HepG2 (cell line): ENCODE results near the gene USP34. TPM values are rescaled to one million over a fixed set of nuclear protein-coding genes. Genes with fewer than 3 reads are reported as not detected.
A peak's percentile ranks its signal among the peaks of the same experiment; 100 is the strongest.

ENCODE experiments used
- ATAC-seq: fragments of 200-7000 bp; cut with Tn5 transposase; 3 replicates; pipeline ENCODE4 v1.9.1; 2020; ENCODE audit warnings: mild to moderate bottlenecking, moderate library complexity
- Bru-seq: library from RNA; stranded (reverse); fragments of 400-500 nt; gene quantifications from one replicate; lab custom pipeline; 2021; lab: Mats Ljungman, UMichigan
- BruChase-seq, 2 experiments: library from RNA; stranded (reverse); fragments of 400-500 nt; gene quantifications; one replicate each; lab custom pipeline; 2021; lab: Mats Ljungman, UMichigan
- BruUV-seq: library from RNA; stranded (reverse); fragments of 400-500 nt; replicated peaks from 2 replicates; lab custom pipeline; 2021; lab: Mats Ljungman, UMichigan
- CTCF ChIA-PET: fragments of 300-600 bp; formaldehyde crosslinking; extraction: SDS; loops from one replicate; lab custom pipeline; 2021; ENCODE audit warnings: low total read pairs, inconsistent platforms, low intra/inter-chr PET ratio; lab: Yijun Ruan, JAX
- POLR2A ChIA-PET: fragments of 350-600 bp; sonication (Branson Sonifier 250); formaldehyde crosslinking; loops from one replicate; lab custom pipeline; 2020; ENCODE audit warnings: antibody characterized with exemption, inconsistent platforms; lab: Yijun Ruan, JAX
- DNase-seq: peaks from one replicate; pipeline ENCODE4 v3.0.0-alpha.2; 2015; ENCODE audit warnings: low spot score
- FAIRE-seq: peaks from 3 replicates; lab custom pipeline; 2011; peaks lifted over from hg19 to GRCh38; lab: Jason Lieb, UNC
- H2AFZ ChIP-seq: one replicate; pipeline ENCODE4 v1.6.1; 2011; ENCODE audit warnings: low read length, inconsistent platforms
- H3K27ac ChIP-seq: fragments of 300-600 bp; 3 replicates; pipeline ENCODE4 v1.8.0; 2011; ENCODE audit warnings: mixed run types, mild to moderate bottlenecking, mixed read lengths, low read length, inconsistent platforms; ENCODE audit not compliant: insufficient read depth; ENCODE audit errors: extremely low read length
- H3K27me3 ChIP-seq, 2 experiments: fragments of 200-600 bp in 1 of 2; 2 replicates in 1 of 2; 3 replicates in 1 of 2; pipeline versions ENCODE4 v1.6.0 to v1.8.0; 2011; ENCODE audit warnings: low read length in 2 of 2, mild to moderate bottlenecking in 2 of 2, moderate library complexity in 2 of 2, inconsistent platforms in 1 of 2; ENCODE audit not compliant: insufficient read depth in 2 of 2, control insufficient read depth in 1 of 2
- H3K36me3 ChIP-seq, 2 experiments: fragments of 200-600 bp in 1 of 2; replicated peaks in 1 of 2; 2 replicates in 1 of 2; 3 replicates in 1 of 2; pipeline versions ENCODE4 v1.5.1 to v1.8.0; 2011; ENCODE audit warnings: low read length in 2 of 2, inconsistent platforms in 1 of 2; ENCODE audit not compliant: insufficient read depth in 2 of 2, control insufficient read depth in 1 of 2
- H3K4me1 ChIP-seq: 2 replicates; pipeline ENCODE4 v1.5.1; 2012; ENCODE audit warnings: low read length, inconsistent platforms; ENCODE audit not compliant: insufficient read depth
- H3K4me2 ChIP-seq: 2 replicates; pipeline ENCODE4 v1.6.0; 2011; ENCODE audit warnings: low read depth, low read length, inconsistent platforms
- H3K4me3 ChIP-seq, 3 experiments: fragments of 200-600 bp in 1 of 3; sonication (generic), shearing (Covaris generic) in 1 of 3; replicated peaks in 1 of 3; 2 replicates each; pipeline ENCODE4 v1.5.1; 2011 to 2016; ENCODE audit warnings: low read length in 3 of 3, inconsistent platforms in 2 of 3, low read depth in 2 of 3, mild to moderate bottlenecking in 2 of 3, control low read depth in 1 of 3, mixed read lengths in 1 of 3; ENCODE audit not compliant: insufficient read depth in 1 of 3
- H3K79me2 ChIP-seq: one replicate; pipeline ENCODE4 v1.6.1; 2011; ENCODE audit warnings: low read length, inconsistent platforms; ENCODE audit not compliant: insufficient read depth
- H3K9ac ChIP-seq: 2 replicates; pipeline ENCODE4 v1.6.0; 2011; ENCODE audit warnings: mild to moderate bottlenecking, low read depth, low read length, inconsistent platforms; ENCODE audit not compliant: insufficient read depth
- H3K9me3 ChIP-seq: 2 replicates; pipeline ENCODE4 v1.5.1; 2012; ENCODE audit warnings: mild to moderate bottlenecking, low read length
- H4K20me1 ChIP-seq: 2 replicates; pipeline ENCODE4 v1.6.0; 2011; ENCODE audit warnings: inconsistent platforms, mild to moderate bottlenecking, low read length, moderate library complexity; ENCODE audit not compliant: insufficient read depth
- MEF2D ChIP-seq: sonication (generic); formaldehyde crosslinking; IDR thresholded peaks from 2 replicates; pipeline ENCODE4 v1.5.1; 2020; ENCODE audit warnings: mild to moderate bottlenecking, missing genetic modification reagents
- NFE2L1 ChIP-seq: sonication (generic); formaldehyde crosslinking; IDR thresholded peaks from 2 replicates; pipeline ENCODE4 v1.4.0; 2020; ENCODE audit warnings: missing genetic modification reagents, mild to moderate bottlenecking, borderline replicate concordance
- RBAK ChIP-seq: sonication (generic); formaldehyde crosslinking; IDR thresholded peaks from 2 replicates; pipeline ENCODE4 v1.5.1; 2020; ENCODE audit warnings: mild to moderate bottlenecking, missing genetic modification reagents
- ZNF362 ChIP-seq: sonication (generic); formaldehyde crosslinking; IDR thresholded peaks from 2 replicates; pipeline ENCODE4 v1.4.0; 2020; ENCODE audit warnings: missing genetic modification reagents, mild to moderate bottlenecking, borderline replicate concordance
- WGBS: methylation state at CpG from one replicate; pipeline ENCODE4 v1.1.6; 2017; ENCODE audit warnings: low lambda C conversion rate; 5-methylcytosine and 5-hydroxymethylcytosine counted together
- in situ Hi-C: cut with HindIII; loops from 2 replicates; pipeline ENCODE4 v1.10.0; 2017; ENCODE audit warnings: low pct_unique_long_range_greater_than_20kb; ENCODE audit not compliant: extremely low pct_ligation_motif_present
- intact Hi-C: fragments of 100-400 bp; cut with micrococcal nuclease; formaldehyde crosslinking; loops from one replicate; pipeline ENCODE4 v1.10.0; 2022; ENCODE audit not compliant: unreplicated experiment
- long read RNA-seq, 2 experiments: library from RNA in 1 of 2; library from polyadenylated mRNA in 1 of 2; stranded (forward) in 1 of 2; unstranded in 1 of 2; transcript quantifications; one replicate each; pipeline ENCODE4 v2.0.0, GENCODE V29; 2019 to 2022
- polyA minus RNA-seq, 3 experiments: library from RNA; depleted of rRNA, polyadenylated mRNA; stranded (reverse); fragments of >200 nt; gene quantifications; 2 replicates each; pipeline ENCODE4 v1.2.3, GENCODE V29; 2011; ENCODE audit warnings: low replicate concordance in 1 of 3
- polyA plus RNA-seq, 8 experiments: library from polyadenylated mRNA; depleted of rRNA in 3 of 8; stranded (reverse) in 7 of 8; unstranded in 1 of 8; fragments of >200 nt; fragmentation: Illumina TruSeq in 4 of 8; extraction: Trizol in 4 of 8; gene quantifications; 2 replicates each; pipeline versions ENCODE4 v1.2.1 to v1.2.3, GENCODE V29; 2011 to 2016; ENCODE audit warnings: low read depth in 4 of 8, missing spikeins in 1 of 8, mixed read lengths in 1 of 8; ENCODE audit not compliant: insufficient read depth in 1 of 8
- total RNA-seq, 5 experiments: library from RNA; depleted of rRNA; stranded (reverse); fragments of >200 nt; fragmentation: Illumina TruSeq; extraction: Trizol; gene quantifications; 2 replicates each; pipeline ENCODE4 v1.2.3, GENCODE V29; 2016; ENCODE audit warnings: low read depth in 1 of 5
- TF ChIP-seq, protein P1 (sequence below): sonication (generic); formaldehyde crosslinking; IDR thresholded peaks from 2 replicates; pipeline ENCODE4 v1.4.0; 2020; ENCODE audit warnings: low read depth, missing genetic modification reagents

USP34 gene, protein sequence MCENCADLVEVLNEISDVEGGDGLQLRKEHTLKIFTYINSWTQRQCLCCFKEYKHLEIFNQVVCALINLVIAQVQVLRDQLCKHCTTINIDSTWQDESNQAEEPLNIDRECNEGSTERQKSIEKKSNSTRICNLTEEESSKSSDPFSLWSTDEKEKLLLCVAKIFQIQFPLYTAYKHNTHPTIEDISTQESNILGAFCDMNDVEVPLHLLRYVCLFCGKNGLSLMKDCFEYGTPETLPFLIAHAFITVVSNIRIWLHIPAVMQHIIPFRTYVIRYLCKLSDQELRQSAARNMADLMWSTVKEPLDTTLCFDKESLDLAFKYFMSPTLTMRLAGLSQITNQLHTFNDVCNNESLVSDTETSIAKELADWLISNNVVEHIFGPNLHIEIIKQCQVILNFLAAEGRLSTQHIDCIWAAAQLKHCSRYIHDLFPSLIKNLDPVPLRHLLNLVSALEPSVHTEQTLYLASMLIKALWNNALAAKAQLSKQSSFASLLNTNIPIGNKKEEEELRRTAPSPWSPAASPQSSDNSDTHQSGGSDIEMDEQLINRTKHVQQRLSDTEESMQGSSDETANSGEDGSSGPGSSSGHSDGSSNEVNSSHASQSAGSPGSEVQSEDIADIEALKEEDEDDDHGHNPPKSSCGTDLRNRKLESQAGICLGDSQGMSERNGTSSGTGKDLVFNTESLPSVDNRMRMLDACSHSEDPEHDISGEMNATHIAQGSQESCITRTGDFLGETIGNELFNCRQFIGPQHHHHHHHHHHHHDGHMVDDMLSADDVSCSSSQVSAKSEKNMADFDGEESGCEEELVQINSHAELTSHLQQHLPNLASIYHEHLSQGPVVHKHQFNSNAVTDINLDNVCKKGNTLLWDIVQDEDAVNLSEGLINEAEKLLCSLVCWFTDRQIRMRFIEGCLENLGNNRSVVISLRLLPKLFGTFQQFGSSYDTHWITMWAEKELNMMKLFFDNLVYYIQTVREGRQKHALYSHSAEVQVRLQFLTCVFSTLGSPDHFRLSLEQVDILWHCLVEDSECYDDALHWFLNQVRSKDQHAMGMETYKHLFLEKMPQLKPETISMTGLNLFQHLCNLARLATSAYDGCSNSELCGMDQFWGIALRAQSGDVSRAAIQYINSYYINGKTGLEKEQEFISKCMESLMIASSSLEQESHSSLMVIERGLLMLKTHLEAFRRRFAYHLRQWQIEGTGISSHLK (N-terminal part only)
- total RNA-seq (2016; rRNA removed; fragmentation: Illumina TruSeq; extraction: Trizol) (100 and 155 TPM in 2 replicates), polyA plus RNA-seq (2011; rRNA removed) (79.9 and 99.2 TPM in 2 replicates), polyA minus RNA-seq (2011; rRNA and poly(A)+ RNA removed; ENCODE audit: low replicate concordance) (132 and 183 TPM in 2 replicates), Bru-seq, nascent RNA (percentile 94 among the genes with signal in this experiment), BruChase-seq, experiment 1, labeled RNA remaining after a 6-hour chase (percentile 95 among the genes with signal in this experiment), BruChase-seq, experiment 2, labeled RNA remaining after a 2-hour chase (percentile 96 among the genes with signal in this experiment)
- total RNA-seq (2016; cell fraction: cytosol; rRNA removed; fragmentation: Illumina TruSeq; extraction: Trizol; ENCODE audit: low read depth) = 43.5 and 56.3 TPM in 2 replicates
- total RNA-seq (2016; cell fraction: insoluble cytoplasmic fraction; rRNA removed; fragmentation: Illumina TruSeq; extraction: Trizol) = 93.9 and 148 TPM in 2 replicates
- total RNA-seq (2016; cell fraction: membrane; rRNA removed; fragmentation: Illumina TruSeq; extraction: Trizol) = 37.1 and 44.6 TPM in 2 replicates
- 155 and 174 TPM in 2 replicates for total RNA-seq (2016; cell fraction: nucleus; rRNA removed; fragmentation: Illumina TruSeq; extraction: Trizol)
- polyA plus RNA-seq (2011; cell fraction: cytosol; rRNA removed) = 38.9 and 63.9 TPM in 2 replicates
- polyA plus RNA-seq (2011; cell fraction: nucleus; rRNA removed) = 110 and 113 TPM in 2 replicates
- polyA plus RNA-seq (2012) = 88.4 and 89.7 TPM in 2 replicates
- 4.3 and 5.9 TPM in 2 replicates for polyA plus RNA-seq (2016; cell fraction: cytosol; fragmentation: Illumina TruSeq; extraction: Trizol; ENCODE audit: low read depth)
- 126 and 130 TPM in 2 replicates for polyA plus RNA-seq (2016; cell fraction: insoluble cytoplasmic fraction; fragmentation: Illumina TruSeq; extraction: Trizol; ENCODE audit: low read depth)
- polyA plus RNA-seq (2016; cell fraction: membrane; fragmentation: Illumina TruSeq; extraction: Trizol; ENCODE audit: low read depth) = 13.7 and 17.5 TPM in 2 replicates
- 191 and 219 TPM in 2 replicates for polyA plus RNA-seq (2016; cell fraction: nucleus; fragmentation: Illumina TruSeq; extraction: Trizol; ENCODE audit: insufficient read depth, low read depth)
- 93.0 and 99.9 TPM in 2 replicates for polyA minus RNA-seq (2011; cell fraction: cytosol; rRNA and poly(A)+ RNA removed)
- polyA minus RNA-seq (2011; cell fraction: nucleus; rRNA and poly(A)+ RNA removed) = 468 and 469 TPM in 2 replicates
- long read RNA-seq, experiment 1, partial matches to known transcripts = 7 of 9 reads
- long read RNA-seq, experiment 1, other reads (novel, unspliced or antisense) = 2 of 9 reads
- long read RNA-seq, experiment 2, full-length matches to known transcripts = 1 of 128 reads
- long read RNA-seq, experiment 2, partial matches to known transcripts = 75 of 128 reads
- long read RNA-seq, experiment 2, other reads (novel, unspliced or antisense) = 52 of 128 reads

- Histone ChIP-seq H3K4me1 (peaks cover 41% of the 10 kb centered on the region), H3K9ac (peak within 1 kb of the TSS; percentile 98), H3K36me3 (peaks cover 2 to 9% of the 10 kb centered on the region in 2 experiments; a peak in 2 of 5 replicates), H3K4me3 (peak within 1 kb of the TSS; percentile 89 to 99 (median 91)), H3K27ac (peak within 1 kb of the TSS; percentile 97), H2AFZ (no peak within 1 kb of the TSS), H4K20me1 (peaks cover 11% of the 10 kb centered on the region; the same call in 1 of the 2 replicates), H3K9me3 (no peaks in the 10 kb centered on the region), H3K27me3 (no peaks in the 10 kb centered on the region; a peak in 1 of 5 replicates), H3K4me2 (peak within 1 kb of the TSS; percentile 97), H3K79me2 (peaks cover 54% of the 10 kb centered on the region)
- CTCF ChIA-PET = no interaction called here
- BruUV-seq = TSS peak; percentile 85
- intact Hi-C loops = loop anchor here (1.0 to 2.0 kb wide), 3 partner anchors 28 to 65 kb away; no protein-coding TSS in a partner anchor
- WGBS = 1% methylated on average over 84 of the region's 91 CpGs
- no peak for FAIRE-seq
- DNase-seq = peak; percentile 92
- in situ Hi-C loops = loop anchor here (5.0 kb wide), 1 partner anchor 49 kb away; no protein-coding TSS in a partner anchor
- POLR2A ChIA-PET = interaction anchor here (0.9 to 2.7 kb wide), 7 partner anchors 10 to 293 kb away, joined by 3 to 21 read pairs (median 6); partner anchors contain the start of gene XPO1
- ATAC-seq = peak; percentile 89
- TF ChIP-seq, protein P1, sequence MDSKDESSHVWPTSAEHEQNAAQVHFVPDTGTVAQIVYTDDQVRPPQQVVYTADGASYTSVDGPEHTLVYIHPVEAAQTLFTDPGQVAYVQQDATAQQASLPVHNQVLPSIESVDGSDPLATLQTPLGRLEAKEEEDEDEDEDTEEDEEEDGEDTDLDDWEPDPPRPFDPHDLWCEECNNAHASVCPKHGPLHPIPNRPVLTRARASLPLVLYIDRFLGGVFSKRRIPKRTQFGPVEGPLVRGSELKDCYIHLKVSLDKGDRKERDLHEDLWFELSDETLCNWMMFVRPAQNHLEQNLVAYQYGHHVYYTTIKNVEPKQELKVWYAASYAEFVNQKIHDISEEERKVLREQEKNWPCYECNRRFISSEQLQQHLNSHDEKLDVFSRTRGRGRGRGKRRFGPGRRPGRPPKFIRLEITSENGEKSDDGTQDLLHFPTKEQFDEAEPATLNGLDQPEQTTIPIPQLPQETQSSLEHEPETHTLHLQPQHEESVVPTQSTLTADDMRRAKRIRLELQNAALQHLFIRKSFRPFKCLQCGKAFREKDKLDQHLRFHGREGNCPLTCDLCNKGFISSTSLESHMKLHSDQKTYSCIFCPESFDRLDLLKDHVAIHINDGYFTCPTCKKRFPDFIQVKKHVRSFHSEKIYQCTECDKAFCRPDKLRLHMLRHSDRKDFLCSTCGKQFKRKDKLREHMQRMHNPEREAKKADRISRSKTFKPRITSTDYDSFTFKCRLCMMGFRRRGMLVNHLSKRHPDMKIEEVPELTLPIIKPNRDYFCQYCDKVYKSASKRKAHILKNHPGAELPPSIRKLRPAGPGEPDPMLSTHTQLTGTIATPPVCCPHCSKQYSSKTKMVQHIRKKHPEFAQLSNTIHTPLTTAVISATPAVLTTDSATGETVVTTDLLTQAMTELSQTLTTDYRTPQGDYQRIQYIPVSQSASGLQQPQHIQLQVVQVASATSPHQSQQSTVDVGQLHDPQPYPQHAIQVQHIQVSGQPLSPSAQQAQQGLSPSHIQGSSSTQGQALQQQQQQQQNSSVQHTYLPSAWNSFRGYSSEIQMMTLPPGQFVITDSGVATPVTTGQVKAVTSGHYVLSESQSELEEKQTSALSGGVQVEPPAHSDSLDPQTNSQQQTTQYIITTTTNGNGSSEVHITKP = peak; percentile 91
- TF ChIP-seq NFE2L1 = peak; percentile 32; the same call in 1 of the 2 replicates
- no peak for TF ChIP-seq RBAK (CRISPR knock-in tag)
- no peak for TF ChIP-seq ZNF362 (CRISPR knock-in tag)
- peak; percentile 88 for TF ChIP-seq MEF2D (CRISPR knock-in tag)
These were observed at the start of gene USP34 for GRCh38 chr2:61470965-61471904. TSS of gene USP34 (minus strand) at chr2:61471087. CDS start at chr2:61470692, 395 bp downstream.
